Mesenchymal stem cell (in vitro differentiated cells and primary cell): ENCODE data around the gene NUDT3.

ENCODE experiments used
- DNase-seq: peaks from one replicate; pipeline ENCODE4 v3.0.0-alpha.2; 2013
- H2AFZ ChIP-seq: one replicate; pipeline ENCODE4 v1.6.1; 2013; ENCODE audit warnings: low read depth, mild to moderate bottlenecking, control low read depth, inconsistent platforms, low read length, moderate library complexity
- H2AK5ac ChIP-seq: 2 replicates; pipeline ENCODE4 v1.6.1; 2013; ENCODE audit warnings: low read length, moderate library complexity, mild to moderate bottlenecking, inconsistent platforms; ENCODE audit not compliant: severe bottlenecking
- H2BK120ac ChIP-seq: one replicate; pipeline ENCODE4 v1.6.1; 2013; ENCODE audit warnings: low read depth, mild to moderate bottlenecking, inconsistent platforms, low read length, moderate library complexity
- H2BK12ac ChIP-seq, 2 experiments: one replicate each; pipeline ENCODE4 v1.6.1; 2013; ENCODE audit warnings: inconsistent platforms in 2 of 2, low read length in 2 of 2, mild to moderate bottlenecking in 2 of 2, moderate library complexity in 2 of 2, control low read depth in 1 of 2
- H2BK15ac ChIP-seq: one replicate; pipeline ENCODE4 v1.6.1; 2013; ENCODE audit warnings: mild to moderate bottlenecking, low read depth, inconsistent platforms; ENCODE audit not compliant: poor library complexity, severe bottlenecking
- H2BK5ac ChIP-seq: 2 replicates; pipeline ENCODE4 v1.6.1; 2013; ENCODE audit warnings: low read depth, mild to moderate bottlenecking, low read length, control low read depth, inconsistent platforms; ENCODE audit not compliant: poor library complexity, severe bottlenecking
- H3K14ac ChIP-seq, 2 experiments: one replicate each; pipeline ENCODE4 v1.6.1; 2013; ENCODE audit warnings: inconsistent platforms in 2 of 2, low read length in 2 of 2, control low read depth in 1 of 2, mild to moderate bottlenecking in 1 of 2, moderate library complexity in 1 of 2
- H3K18ac ChIP-seq, 2 experiments: one replicate each; pipeline ENCODE4 v1.6.1; 2013; ENCODE audit warnings: inconsistent platforms in 2 of 2, low read length in 2 of 2, control low read depth in 1 of 2, low read depth in 1 of 2, mild to moderate bottlenecking in 1 of 2
- H3K23ac ChIP-seq, 2 experiments: one replicate each; pipeline ENCODE4 v1.6.1; 2013; ENCODE audit warnings: inconsistent platforms in 2 of 2, low read length in 2 of 2, mild to moderate bottlenecking in 2 of 2, moderate library complexity in 2 of 2, control low read depth in 1 of 2
- H3K27ac ChIP-seq: 2 replicates; pipeline ENCODE4 v1.5.1; 2013; ENCODE audit warnings: mild to moderate bottlenecking, moderate library complexity, low read length, control low read depth, inconsistent platforms; ENCODE audit not compliant: poor library complexity, severe bottlenecking
- H3K27me3 ChIP-seq, 2 experiments: 2 replicates each; pipeline versions ENCODE4 v1.6.1 to v1.7.0; 2013; ENCODE audit warnings: low read length in 2 of 2, mild to moderate bottlenecking in 2 of 2, moderate library complexity in 2 of 2, control low read depth in 1 of 2, inconsistent platforms in 1 of 2; ENCODE audit not compliant: control insufficient read depth in 1 of 2, insufficient read depth in 1 of 2
- H3K36me3 ChIP-seq, 2 experiments: 2 replicates each; pipeline versions ENCODE4 v1.6.1 to v1.7.0; 2013; ENCODE audit warnings: low read length in 2 of 2, control low read depth in 1 of 2, inconsistent platforms in 1 of 2, low read depth in 1 of 2, mild to moderate bottlenecking in 1 of 2; ENCODE audit not compliant: insufficient read depth in 2 of 2, control insufficient read depth in 1 of 2
- H3K4ac ChIP-seq, 2 experiments: one replicate each; pipeline ENCODE4 v1.6.1; 2013; ENCODE audit warnings: inconsistent platforms in 2 of 2, low read length in 2 of 2, mild to moderate bottlenecking in 2 of 2, moderate library complexity in 2 of 2, control low read depth in 1 of 2, low read depth in 1 of 2
- H3K4me1 ChIP-seq: 2 replicates; pipeline ENCODE4 v1.6.1; 2013; ENCODE audit warnings: low read depth, low read length, control low read depth; ENCODE audit not compliant: control insufficient read depth, insufficient read depth
- H3K4me2 ChIP-seq: 2 replicates; pipeline ENCODE4 v1.6.1; 2013; ENCODE audit warnings: low read length, mild to moderate bottlenecking, inconsistent platforms; ENCODE audit not compliant: poor library complexity, severe bottlenecking
- H3K4me3 ChIP-seq, 2 experiments: 2 replicates each; pipeline versions ENCODE4 v1.5.1 to v1.7.0; 2013; ENCODE audit warnings: low read length in 2 of 2, mild to moderate bottlenecking in 2 of 2, control low read depth in 1 of 2, low read depth in 1 of 2; ENCODE audit not compliant: insufficient read depth in 1 of 2
- H3K79me1 ChIP-seq: replicated peaks from 2 replicates; pipeline ENCODE4 v1.6.1; 2013; ENCODE audit warnings: mild to moderate bottlenecking, control low read depth, low read length, inconsistent platforms; ENCODE audit not compliant: poor library complexity, severe bottlenecking
- H3K9ac ChIP-seq: 2 replicates; pipeline ENCODE4 v1.7.0; 2013; ENCODE audit warnings: mild to moderate bottlenecking, low read length, moderate library complexity
- H3K9me3 ChIP-seq: 2 replicates; pipeline ENCODE4 v1.7.0; 2013; ENCODE audit warnings: mild to moderate bottlenecking, low read length; ENCODE audit not compliant: control insufficient read depth
- H4K8ac ChIP-seq: one replicate; pipeline ENCODE4 v1.6.1; 2013; ENCODE audit warnings: inconsistent platforms, mild to moderate bottlenecking, low read length, moderate library complexity
- H4K91ac ChIP-seq: one replicate; pipeline ENCODE4 v1.6.1; 2013; ENCODE audit warnings: mild to moderate bottlenecking, low read length, inconsistent platforms
- WGBS: methylation state at CpG from one replicate; pipeline ENCODE4 v1.1.7; 2013; ENCODE audit warnings: mixed read lengths; 5-methylcytosine and 5-hydroxymethylcytosine counted together

Gene NUDT3

DNA sequence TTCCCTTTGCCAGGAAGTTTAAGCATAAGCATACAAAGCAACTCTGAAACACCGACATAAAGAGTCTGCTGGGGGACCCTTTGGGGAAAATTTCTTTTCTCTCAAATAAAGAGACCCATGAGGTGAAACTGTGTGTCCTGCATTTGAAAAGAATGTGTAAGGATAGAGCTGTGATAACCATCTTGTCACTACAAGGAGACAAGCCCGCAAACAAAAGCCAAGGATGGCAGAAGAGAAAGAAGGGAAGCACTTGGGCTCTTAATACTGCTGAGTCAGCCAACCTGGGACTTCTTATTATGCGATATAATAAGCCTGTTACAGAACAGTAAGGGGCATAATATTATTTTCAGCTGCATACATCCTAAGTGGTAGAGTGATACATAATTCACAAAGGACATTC lies 52.5 kb downstream of the NUDT3 start:
- Histone ChIP-seq H3K79me1 (peaks cover 37% of the 10 kb centered on the region), H3K27me3 (no peaks in the 10 kb centered on the region), H3K4me2 (no peak overlapping the region), H3K36me3 (peaks cover 0 to 10% of the 10 kb centered on the region in 2 experiments), H3K14ac (no peak overlapping the region), H2AFZ (no peak overlapping the region), H2BK5ac (no peak overlapping the region), H2BK120ac (no peak overlapping the region), H2BK12ac (no peak overlapping the region), H3K9me3 (no peaks in the 10 kb centered on the region), H3K4ac (no peak overlapping the region), H3K23ac (no peak overlapping the region), H3K4me1 (peaks cover 2% of the 10 kb centered on the region), H2BK15ac (no peak overlapping the region), H4K91ac (no peak overlapping the region), H3K18ac (no peak overlapping the region), H3K9ac (no peak overlapping the region), H2AK5ac (no peak overlapping the region), H3K27ac (no peak overlapping the region), H4K8ac (no peak overlapping the region), H3K4me3 (no peak overlapping the region)
- WGBS: 96% methylated on average over 2 of the region's 3 CpGs
- DNase-seq: no peak

DNA sequence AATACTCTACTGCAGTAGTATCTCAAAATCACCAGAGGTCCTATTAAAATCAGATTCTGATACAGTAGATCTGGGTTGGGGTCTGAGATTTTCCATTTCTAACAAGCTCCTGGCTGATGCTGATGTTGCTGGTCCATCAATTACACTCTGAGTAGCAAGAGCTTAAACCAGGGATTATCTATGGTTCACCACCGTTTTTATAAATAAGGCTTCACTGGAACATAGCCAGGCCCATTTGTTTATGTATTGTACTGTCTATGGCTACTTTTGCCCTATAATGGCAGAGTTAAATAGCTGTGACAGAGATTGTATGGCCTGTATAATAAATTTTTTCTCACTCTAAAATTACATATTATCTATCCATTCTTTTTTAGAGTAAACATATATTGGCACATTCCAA lies 53.0 kb downstream of the NUDT3 start:
- Histone ChIP-seq H3K36me3 (peaks cover 0 to 12% of the 10 kb centered on the region in 2 experiments), H3K4me3 (no peak overlapping the region), H2AFZ (no peak overlapping the region), H3K27ac (no peak overlapping the region), H4K91ac (no peak overlapping the region), H2AK5ac (no peak overlapping the region), H3K18ac (no peak overlapping the region), H3K4ac (no peak overlapping the region), H3K14ac (no peak overlapping the region), H3K23ac (no peak overlapping the region), H3K9me3 (no peaks in the 10 kb centered on the region), H2BK5ac (no peak overlapping the region), H3K79me1 (peaks cover 38% of the 10 kb centered on the region), H3K4me1 (peaks cover 2% of the 10 kb centered on the region), H4K8ac (no peak overlapping the region), H2BK120ac (no peak overlapping the region), H2BK15ac (no peak overlapping the region), H2BK12ac (no peak overlapping the region), H3K9ac (no peak overlapping the region), H3K27me3 (no peaks in the 10 kb centered on the region), H3K4me2 (no peak overlapping the region)
- peak; percentile 49 for DNase-seq
- no CpG with 5 or more reads among the region's 1 CpG for WGBS

DNA sequence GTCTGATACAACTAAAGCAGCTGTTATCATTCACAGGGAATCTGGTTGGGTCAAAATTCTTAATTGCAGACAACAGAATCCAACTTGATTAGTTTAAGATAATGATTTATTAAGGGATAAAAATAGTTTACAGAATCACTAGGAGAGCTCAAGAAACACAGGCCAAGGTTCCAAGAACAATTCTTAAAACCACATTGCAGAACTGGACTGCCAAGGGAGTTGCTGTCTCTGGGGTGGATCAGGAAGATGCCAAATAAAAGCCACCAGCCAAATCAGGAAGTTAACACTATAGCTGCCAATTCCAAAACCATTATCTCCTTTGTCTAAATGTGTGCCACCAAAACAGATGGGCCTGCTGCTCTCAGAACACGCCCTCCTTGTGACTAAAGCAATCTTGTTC lies 53.7 kb downstream of the NUDT3 start:
- Histone ChIP-seq H3K9me3 (no peaks in the 10 kb centered on the region), H3K4me2 (no peak overlapping the region), H4K91ac (no peak overlapping the region), H2BK5ac (no peak overlapping the region), H3K4me3 (no peak overlapping the region), H3K4me1 (peaks cover 2% of the 10 kb centered on the region), H4K8ac (no peak overlapping the region), H3K36me3 (peaks cover 2 to 16% of the 10 kb centered on the region in 2 experiments), H2BK15ac (no peak overlapping the region), H2AFZ (no peak overlapping the region), H3K14ac (no peak overlapping the region), H2AK5ac (no peak overlapping the region), H3K27me3 (no peaks in the 10 kb centered on the region), H3K27ac (no peak overlapping the region), H2BK12ac (no peak overlapping the region), H3K23ac (no peak overlapping the region), H3K79me1 (peaks cover 42% of the 10 kb centered on the region), H2BK120ac (no peak overlapping the region), H3K18ac (no peak overlapping the region), H3K4ac (no peak overlapping the region), H3K9ac (no peak overlapping the region)
- DNase-seq: no peak
- no CpG with 5 or more reads among the region's 1 CpG for WGBS

DNA sequence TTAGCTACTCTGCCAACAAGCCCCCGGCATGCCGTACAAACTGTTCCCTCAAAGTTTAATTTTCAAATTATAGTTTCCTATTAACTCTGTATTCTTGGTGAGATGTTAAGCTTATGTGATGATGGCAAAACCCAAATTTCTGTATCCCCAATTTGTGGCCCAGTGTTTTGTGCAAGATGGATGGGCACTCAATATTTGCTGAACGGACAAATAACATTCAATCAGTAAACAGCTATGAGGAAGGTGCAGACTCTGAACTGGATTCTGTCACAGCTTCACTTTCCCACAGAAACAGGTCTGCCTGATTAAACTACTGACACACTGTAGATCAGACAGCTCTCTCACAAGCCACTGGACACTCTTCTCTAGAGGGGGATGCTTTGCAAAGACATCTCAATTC lies 54.1 kb downstream of the NUDT3 start:
- Histone ChIP-seq H3K9me3 (no peaks in the 10 kb centered on the region), H3K79me1 (peaks cover 45% of the 10 kb centered on the region), H3K27ac (no peak overlapping the region), H2BK12ac (peak overlapping the region in 1 of 2 experiments; percentile 26), H3K18ac (no peak overlapping the region), H2AK5ac (no peak overlapping the region), H3K4me2 (no peak overlapping the region), H3K23ac (no peak overlapping the region), H3K14ac (no peak overlapping the region), H3K36me3 (peaks cover 2 to 20% of the 10 kb centered on the region in 2 experiments), H2AFZ (no peak overlapping the region), H3K4me3 (no peak overlapping the region), H3K9ac (no peak overlapping the region), H2BK5ac (no peak overlapping the region), H4K8ac (no peak overlapping the region), H3K4ac (peak overlapping the region in 1 of 2 experiments; percentile 26), H3K4me1 (peaks cover 2% of the 10 kb centered on the region), H2BK120ac (no peak overlapping the region), H4K91ac (no peak overlapping the region), H3K27me3 (no peaks in the 10 kb centered on the region), H2BK15ac (no peak overlapping the region)
- DNase-seq: no peak
- 100% methylated on average over 1 of the region's 3 CpGs for WGBS
